ENCODE results near the gene SEPSECS. TPM values are rescaled to one million over a fixed set of nuclear protein-coding genes. Genes with fewer than 3 reads are reported as not detected.
A peak's percentile ranks its signal among the peaks of the same experiment; 100 is the strongest.

Gene SEPSECS
- total RNA-seq, 1 donor from 2014 or later: 8.5 TPM

DNA sequence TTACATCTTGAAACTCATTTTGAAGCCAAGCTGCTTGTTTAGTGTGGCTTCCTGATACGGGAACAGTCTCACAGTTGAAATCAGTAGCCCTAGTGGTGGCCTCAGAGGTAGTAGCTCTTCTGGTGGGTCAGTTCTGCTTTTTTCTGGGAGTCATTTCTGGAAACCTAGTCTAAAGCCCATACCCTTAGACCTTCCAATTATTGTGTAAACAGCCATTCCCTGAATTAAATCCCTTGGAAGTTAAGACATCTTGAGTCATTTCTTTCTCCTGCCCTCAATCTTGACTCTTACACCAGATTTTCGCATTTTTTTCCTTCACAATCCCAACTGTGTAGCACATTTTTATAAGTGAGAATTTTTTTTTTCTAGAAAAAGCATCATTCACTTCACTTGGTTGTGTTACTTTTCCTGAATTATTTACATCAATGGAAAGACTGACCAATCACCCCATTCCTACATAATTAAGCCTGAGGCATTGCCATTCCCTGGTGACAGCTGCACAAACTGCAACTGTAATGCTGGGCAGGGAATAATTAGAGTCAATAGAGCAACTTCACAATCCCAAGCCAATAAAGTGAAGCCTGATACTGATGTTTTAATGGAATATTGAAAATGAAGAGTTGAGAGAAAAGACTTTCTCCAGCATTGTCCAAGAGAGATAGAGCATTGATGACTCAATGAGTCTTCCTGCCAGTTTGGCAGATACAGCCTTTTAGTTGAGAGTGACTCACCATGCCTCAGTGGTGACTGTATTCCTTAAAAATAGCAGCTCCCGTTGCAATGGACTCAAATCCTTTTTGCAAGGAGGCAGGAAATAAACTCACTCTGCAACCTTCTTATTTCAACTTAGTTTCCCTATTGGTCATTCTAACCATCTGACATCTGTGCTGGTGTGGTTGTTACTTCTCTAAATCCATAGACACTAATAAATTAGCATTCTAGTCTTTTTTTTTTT lies 13.0 kb upstream of the SEPSECS start:
- TF ChIP-seq, protein P1, sequence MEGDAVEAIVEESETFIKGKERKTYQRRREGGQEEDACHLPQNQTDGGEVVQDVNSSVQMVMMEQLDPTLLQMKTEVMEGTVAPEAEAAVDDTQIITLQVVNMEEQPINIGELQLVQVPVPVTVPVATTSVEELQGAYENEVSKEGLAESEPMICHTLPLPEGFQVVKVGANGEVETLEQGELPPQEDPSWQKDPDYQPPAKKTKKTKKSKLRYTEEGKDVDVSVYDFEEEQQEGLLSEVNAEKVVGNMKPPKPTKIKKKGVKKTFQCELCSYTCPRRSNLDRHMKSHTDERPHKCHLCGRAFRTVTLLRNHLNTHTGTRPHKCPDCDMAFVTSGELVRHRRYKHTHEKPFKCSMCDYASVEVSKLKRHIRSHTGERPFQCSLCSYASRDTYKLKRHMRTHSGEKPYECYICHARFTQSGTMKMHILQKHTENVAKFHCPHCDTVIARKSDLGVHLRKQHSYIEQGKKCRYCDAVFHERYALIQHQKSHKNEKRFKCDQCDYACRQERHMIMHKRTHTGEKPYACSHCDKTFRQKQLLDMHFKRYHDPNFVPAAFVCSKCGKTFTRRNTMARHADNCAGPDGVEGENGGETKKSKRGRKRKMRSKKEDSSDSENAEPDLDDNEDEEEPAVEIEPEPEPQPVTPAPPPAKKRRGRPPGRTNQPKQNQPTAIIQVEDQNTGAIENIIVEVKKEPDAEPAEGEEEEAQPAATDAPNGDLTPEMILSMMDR (IDR thresholded peaks at IDR 0.05): no peak
- Histone ChIP-seq H3K4me3 (no peak overlapping the region), H3K27ac (no peak overlapping the region), H3K36me3 (peaks cover 4% of the 10 kb centered on the region), H3K4me1 (peaks cover 8% of the 10 kb centered on the region), H3K9me3 (no peaks in the 10 kb centered on the region), H3K27me3 (no peaks in the 10 kb centered on the region)
- no peak for DNase-seq
- peak; percentile 81 for ATAC-seq
- intact Hi-C loops (cut with DNase I): no loop called here

DNA sequence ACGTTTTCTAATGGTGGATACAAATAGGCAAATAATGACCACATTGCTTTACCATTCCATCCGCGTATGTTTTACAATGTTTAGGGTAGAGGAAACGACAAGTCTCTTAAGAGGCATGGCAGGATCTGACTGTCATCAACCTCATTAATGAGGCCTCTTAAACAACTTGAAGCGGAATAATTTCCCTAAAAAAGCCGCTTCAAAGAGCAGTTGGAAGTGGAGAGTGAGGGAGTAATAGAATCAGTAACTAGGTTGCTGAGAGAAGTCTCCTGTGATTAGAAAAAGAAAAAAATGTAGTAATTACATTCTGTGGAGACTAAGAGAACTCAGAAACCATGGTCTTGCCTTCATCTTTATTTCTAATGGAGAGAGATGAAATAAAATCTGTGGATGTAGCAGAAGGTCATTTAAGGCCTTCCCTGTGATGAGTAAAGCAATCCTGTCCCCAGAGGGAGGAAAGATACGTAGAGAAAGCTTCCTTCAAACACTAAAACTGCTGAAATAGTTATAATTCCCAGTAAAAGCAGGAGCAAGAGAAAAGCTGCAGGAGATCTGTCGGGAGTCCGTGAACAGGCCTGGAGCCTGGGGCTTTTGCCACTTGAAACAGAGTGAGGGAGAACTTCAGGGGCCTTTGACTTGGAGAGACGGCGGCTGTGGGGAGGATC lies 11.1 kb upstream of the SEPSECS start:
- Histone ChIP-seq H3K9me3 (no peaks in the 10 kb centered on the region), H3K27ac (no peak overlapping the region), H3K27me3 (no peaks in the 10 kb centered on the region), H3K36me3 (peaks cover 4% of the 10 kb centered on the region), H3K4me1 (peaks cover 8% of the 10 kb centered on the region), H3K4me3 (no peak overlapping the region)
- ATAC-seq: no peak
- intact Hi-C loops (cut with DNase I): no loop called here
- no peak for DNase-seq
- TF ChIP-seq, protein P1 (IDR thresholded peaks at IDR 0.05): no peak

DNA sequence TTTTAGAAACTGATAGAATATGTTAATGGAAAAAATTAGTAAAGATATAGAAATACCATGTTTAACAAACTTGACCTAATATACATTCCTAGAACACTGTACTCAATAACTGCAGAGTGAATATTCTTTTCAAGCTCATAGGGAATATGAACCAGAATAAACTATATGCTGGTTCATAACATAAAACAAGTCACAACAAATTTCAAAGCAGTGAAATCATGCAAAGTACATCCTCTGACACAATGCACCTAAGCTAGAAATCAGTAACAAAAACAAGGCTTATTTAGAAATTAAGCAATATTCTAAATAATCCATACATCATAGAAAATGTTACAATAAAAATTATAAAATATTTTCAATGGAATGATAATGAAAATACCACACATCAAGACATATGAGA lies 9.2 kb upstream of the SEPSECS start:
- intact Hi-C loops (cut with DNase I): no loop called here
- Histone ChIP-seq H3K4me3 (no peak overlapping the region), H3K27me3 (no peaks in the 10 kb centered on the region), H3K36me3 (no peaks in the 10 kb centered on the region), H3K4me1 (peaks cover 8% of the 10 kb centered on the region), H3K9me3 (no peaks in the 10 kb centered on the region), H3K27ac (no peak overlapping the region)
- TF ChIP-seq, protein P1 (IDR thresholded peaks at IDR 0.05): no peak
- ATAC-seq: no peak
- no peak for DNase-seq

DNA sequence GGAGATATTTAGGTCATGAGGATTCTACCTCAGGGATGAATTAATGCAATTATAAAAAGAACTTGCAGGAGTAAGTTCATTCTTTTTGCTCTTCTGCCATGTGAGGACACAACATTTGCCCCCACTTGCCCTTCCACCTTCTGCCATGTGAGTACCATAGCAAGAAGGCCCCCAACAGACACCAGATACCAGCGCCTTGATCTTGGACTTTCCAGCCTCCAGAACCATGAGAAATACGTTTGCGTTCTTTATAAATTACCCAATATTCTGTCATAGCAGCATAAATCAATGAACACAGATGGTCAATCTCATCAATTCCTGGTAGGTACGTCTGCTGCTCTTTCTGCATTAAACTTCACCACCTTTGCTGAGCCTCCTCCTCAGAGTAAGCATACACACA lies 5.7 kb upstream of the SEPSECS start:
- H3K36me3 ChIP-seq: no peaks in the 10 kb centered on the region
- H3K4me3 ChIP-seq: no peak overlapping the region
- DNase-seq (no peak), ATAC-seq (no peak)
- H3K27ac ChIP-seq: no peak overlapping the region
- no peaks in the 10 kb centered on the region for H3K27me3 ChIP-seq
- peaks cover 16% of the 10 kb centered on the region for H3K4me1 ChIP-seq
- no peaks in the 10 kb centered on the region for H3K9me3 ChIP-seq
- intact Hi-C loops (cut with DNase I): no loop called here
- TF ChIP-seq, protein P1 (IDR thresholded peaks at IDR 0.05): no peak

DNA sequence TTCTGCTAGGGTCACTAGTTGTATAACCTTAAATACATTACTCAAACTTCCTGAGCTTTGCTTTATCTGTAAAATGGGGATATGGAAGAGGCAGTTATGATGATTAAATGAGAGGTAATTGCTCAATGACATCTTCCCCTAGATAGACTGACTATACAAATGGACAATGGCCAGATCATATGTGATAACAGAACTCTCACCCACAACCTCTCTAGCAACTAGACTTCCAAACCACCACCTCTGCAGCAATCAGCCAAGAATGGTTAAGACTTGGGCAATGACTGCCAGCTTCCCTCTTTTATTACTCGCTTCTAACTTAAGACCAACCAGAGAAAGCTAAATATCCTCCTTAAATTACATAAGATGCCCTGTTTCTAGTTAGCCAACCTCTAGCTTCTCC lies 2.9 kb upstream of the SEPSECS start:
- no peaks in the 10 kb centered on the region for H3K36me3 ChIP-seq
- H3K27ac ChIP-seq: no peak overlapping the region
- H3K4me1 ChIP-seq: peaks cover 24% of the 10 kb centered on the region
- H3K4me3 ChIP-seq: no peak overlapping the region
- intact Hi-C loops (cut with DNase I): no loop called here
- TF ChIP-seq, protein P1 (IDR thresholded peaks at IDR 0.05): no peak
- no peaks in the 10 kb centered on the region for H3K9me3 ChIP-seq
- no peaks in the 10 kb centered on the region for H3K27me3 ChIP-seq
- DNase-seq (no peak), ATAC-seq (peak; percentile 26)

Data from upper lobe of right lung (tissue), 1 donor.